ENCODE measurements around the gene FSTL4.

The FSTL4 gene

DNA sequence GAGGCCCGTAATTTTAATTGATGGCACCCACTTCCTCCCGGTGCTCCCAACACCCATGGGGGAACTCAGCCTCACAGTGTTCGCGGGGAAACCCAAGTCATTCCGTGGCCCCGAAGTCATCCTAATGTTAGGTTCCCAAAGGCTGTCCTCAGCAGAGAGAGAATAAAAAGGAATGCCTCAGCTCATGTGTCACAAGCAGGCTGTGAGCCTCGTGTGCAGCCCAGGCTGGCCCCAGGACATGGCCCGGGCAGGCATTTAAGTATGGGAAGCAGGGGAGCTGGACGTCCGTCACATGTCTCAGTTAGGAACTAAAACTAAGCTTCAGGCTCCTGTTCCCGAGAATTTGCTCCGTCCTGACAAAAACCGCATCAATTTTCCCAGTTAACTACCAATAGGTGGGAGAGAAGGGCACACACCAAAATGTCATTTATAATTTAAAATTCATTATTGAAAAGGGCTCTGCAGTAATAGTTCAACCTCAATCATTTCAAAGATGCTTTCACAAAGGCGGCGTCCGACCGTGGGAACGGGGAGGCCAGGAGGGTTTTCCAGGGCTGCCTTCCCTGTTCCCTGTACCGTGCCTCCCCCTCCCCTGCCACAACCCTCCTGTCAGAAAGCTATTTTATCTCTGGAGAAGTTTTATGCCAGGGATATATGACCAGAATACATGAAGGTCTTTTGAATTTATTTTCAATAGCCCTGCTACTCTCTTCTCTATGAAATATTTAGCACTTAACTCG lies 137.3 kb downstream of the FSTL4 start:
- no peak for DNase-seq

DNA sequence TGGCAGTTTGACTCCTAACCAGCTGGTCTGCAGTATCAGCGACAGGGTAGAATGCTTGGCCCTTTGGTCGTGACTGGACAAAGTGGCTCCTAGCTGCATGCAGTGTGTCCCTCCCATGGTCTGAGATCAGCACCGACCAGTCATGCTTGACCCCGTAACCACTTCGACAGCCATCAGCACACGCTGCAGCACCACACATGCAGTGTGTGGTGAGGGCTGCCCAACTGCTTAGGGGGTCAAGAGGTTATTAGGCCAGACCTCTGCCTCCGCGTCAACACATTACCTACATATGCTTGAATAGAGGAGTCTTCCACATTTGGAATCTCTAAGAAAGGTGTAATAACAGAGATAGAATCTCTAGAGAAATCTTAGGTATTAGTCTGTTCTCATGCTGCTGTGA lies 139.1 kb downstream of the FSTL4 start:
- DNase-seq = no peak

DNA sequence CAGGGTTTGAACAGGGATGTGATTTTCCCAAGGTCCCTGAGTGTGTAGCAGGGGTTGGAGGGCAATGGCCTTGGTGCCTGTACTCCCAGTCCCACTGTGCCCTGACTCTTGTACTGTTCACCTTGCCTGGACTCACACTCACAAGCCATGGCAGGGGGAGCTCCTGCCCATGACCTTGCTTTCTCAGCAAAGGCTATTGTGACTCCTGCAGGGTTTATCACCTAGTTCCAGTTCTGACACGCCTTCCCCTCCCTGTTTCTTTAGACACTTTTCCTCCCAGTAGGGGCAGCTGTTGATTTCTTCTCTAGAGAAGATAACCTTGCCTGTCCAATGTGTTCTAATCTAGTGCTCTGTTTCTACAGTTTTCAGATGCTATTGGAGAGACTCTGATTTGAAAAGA lies 139.5 kb downstream of the FSTL4 start:
- no peak for DNase-seq

DNA sequence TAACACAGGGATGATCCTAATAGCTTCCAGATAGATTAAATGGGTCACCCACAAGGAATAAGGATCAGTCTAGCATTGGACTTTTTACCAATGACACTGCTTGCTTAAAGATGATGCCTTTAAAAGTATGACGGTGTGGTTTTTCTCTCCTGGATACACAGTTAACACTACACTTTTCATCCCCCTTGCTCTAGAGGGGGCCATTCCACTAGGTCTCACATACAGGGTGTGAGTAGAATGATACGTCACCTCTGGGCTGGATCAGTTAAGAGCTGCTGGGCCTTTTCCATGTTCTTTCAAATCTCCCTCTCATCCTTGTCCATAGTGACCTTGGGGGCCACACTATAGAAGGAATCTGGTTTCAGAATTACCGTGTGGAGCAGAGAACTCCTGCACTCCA lies 140.6 kb downstream of the FSTL4 start:
- no peak for DNase-seq

DNA sequence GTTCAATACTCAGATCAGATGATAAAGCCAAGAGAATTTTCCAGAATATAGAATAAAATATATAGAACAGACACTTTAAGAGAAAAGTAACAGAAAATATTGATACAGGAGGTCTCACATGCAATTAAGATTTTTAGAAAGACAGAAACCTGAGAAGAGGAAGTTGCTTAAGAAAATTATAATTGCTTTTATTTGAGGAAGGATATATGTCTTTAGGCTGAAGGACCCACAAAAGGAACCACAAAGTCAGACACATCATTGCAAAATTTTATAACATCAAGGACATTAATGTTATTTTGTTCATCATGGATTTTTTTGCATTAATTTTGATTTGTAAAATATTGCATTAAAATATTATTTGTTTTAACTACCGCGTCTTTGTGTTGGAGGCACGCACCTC lies 141.5 kb downstream of the FSTL4 start:
- no peak for DNase-seq

DNA sequence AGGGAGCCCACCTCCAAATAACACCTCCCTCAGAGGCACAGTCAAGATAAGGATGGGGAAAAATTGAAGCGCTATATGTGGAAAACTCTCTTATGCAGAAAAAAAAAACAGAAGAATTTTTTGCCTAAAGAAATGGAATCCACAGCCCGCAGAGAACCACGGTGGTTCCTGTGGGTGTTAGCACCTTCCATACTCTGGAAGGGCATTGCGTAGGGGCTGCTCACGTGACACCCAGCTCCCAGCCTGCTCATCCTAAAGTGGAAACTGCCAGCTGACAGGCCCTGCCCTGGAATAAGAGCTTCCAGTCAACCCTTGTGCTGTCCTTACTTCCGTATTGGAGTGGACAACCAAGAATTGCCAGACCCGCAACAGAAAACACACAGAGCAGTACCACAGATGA lies 142.5 kb downstream of the FSTL4 start:
- no peak for DNase-seq

DNA sequence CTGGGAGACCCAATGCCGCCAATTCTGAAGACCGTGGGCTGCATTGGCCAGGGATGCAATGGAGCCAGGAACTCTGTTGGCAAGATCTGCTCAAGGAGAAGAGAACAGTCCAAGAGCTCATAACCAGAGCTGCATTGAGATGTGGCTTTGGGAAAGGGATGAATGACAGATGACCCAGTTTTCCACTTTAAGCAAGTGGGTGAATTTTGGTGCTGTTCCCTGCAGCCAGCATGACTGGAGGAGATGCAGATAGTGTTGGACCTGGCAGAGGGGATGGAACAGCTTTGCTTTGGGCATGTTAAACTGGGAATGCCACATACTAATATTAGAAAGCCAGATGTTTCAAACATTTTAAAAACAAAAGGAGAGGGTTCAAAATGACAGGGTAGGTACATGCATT lies 143.1 kb downstream of the FSTL4 start:
- DNase-seq = no peak

DNA sequence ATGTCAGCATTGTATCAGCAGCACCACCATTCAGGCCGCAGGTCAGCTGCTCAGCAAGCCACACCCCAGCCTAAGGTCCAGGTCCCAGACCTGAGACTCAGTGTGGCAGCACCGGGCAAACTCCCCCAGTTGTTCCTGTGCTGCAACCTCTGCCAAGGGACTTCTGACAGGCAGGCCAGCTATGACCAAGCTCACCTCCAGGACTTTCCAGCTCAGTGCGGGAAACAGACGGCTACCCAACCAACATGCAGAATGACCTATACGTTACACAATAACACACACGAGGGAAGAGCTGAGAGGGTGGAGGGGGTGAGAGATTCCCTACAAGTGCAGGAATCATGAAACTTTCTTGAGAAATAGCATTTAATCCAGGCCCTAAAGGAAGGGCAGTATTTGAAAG lies 143.7 kb downstream of the FSTL4 start:
- no peak for DNase-seq

DNA sequence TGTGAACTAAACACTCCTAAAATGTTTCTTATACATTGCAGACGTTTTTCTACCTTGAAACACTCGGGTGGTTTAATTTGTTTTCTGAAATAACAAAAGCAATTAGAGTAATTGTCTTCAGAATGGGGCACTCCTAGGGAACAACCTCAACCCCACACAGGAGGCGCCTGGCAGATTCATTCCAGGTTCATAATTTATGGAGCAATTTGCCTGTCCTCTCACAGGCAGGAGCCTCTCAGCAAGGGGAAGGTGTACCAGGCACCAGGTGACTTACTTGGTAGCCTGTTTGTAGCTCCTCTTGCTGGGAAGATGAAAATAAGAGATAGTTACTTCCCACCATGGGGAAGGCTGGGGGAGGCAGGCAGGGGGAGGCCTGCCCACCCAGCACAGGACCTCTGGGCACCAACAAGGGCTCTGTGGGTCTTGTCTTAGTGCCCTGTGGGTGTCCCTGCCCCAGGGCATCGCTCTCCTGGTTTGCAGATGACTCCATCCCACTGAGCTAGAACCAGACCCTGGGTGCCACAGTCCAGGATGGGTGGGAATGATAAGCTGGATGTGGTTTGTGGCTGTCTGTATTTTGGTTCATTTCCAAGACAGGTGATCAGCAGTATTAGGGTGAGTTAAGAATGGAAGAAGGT lies 144.4 kb downstream of the FSTL4 start:
- DNase-seq = no peak

DNA sequence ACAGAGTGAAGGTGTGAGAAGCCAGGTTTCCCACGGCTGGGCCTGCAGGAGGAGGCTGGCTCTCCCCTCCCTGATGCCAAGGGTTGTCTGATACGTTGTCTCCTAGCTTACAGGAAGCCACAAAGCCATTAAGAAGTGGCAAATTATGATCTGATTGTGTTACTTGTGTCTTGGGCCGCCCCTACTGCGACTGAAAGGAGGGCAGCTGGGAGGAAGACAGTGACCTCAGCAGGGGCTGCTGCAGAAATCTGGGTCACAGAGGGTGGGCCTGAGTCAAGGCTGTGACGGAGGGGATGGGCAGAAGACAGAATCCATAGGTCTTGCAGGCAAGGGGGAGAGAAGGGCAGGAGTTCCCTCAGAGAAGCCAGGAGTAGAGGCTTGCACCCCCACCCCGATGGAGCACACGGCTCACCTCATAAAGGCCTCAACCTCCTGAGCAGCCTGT lies 145.0 kb downstream of the FSTL4 start:
- peak; percentile 5 to 45 for DNase-seq

DNA sequence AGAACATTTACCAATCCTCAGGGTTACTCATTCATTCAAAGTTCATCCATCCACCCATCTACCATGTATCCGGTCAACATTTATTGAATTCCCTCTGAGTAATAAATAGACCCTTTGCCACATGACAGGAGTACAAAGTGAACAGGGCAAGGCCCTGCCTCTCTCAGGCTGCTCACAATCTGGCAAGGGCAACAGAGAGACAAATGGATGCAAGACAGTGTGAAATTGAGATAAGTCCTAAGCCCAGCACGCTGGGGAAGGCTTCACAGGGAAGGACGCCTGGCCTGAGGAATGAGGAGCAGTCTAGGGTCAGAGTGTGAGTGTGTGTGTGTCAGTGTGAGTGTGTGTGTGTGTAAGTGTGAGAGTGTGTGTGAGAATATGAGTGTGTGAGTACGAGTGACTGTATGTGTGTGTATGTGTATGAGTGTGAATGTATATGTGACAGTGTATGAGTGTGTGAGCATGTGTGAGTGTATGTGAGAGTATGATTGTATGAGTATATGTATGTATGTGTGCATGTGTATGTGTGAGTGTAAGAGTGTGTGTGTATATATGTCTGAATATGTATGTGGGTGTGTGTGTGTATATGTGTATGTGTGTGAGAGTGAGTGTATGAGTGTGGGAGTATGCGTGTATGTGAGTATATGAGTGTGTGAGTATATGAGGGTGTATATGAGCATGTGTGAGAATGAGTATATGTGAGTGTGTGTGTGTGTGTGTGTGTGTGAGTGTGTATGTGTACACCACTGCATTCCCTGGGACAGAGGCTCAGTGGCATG lies 145.6 kb downstream of the FSTL4 start:
- no peak for DNase-seq

DNA sequence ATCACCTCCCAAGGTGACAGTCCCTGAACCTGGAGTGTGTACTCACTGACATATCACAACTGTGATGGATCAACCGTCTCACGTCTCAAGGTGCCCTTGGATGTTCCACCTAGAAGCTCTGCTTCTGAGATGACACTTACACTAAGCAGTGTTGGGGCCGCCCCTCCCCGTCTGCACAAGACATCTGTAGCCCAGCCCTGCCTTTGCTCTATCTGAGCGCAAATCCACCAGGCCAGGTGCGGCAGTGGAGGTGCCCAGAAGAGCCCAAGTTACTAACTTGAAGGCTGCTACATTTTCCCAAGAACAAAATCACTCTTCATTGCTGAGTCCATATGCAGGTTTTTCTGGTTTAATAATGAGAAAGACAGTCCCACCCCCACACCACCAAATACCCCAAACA lies 148.3 kb downstream of the FSTL4 start:
- DNase-seq = no peak

DNA sequence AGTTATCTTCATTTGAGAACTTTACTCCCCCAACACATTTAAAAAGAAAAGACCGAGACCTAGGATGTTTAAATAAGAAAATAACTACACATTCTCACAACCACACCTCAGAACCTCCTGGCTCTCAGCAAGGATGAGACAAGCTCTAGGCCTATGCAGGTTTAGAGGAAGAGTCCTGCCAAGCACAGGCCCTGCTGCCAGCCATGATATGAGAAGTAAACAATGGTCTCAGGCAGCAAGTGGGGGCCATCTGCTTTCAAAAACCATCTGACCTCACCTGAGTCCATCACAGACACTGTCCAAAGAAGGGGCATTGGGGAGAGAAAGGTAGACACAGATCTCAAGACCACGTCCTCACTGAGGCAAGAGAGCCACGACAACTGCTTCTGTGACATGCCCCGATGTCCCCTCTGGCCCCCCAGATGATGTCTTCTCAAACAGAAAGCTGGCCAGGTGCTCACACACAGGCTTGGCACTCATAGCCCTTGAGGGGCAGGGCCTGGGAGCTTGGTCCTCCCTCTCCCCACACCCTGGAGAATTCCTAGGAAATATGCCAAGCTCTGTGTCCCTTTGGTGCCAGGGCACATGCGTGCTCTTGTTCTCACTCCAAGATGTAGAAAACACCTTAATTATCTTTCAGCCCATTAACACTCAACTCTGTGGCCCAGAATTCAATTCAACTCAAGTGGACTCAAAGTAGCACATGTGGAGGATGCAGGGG lies 150.4 kb downstream of the FSTL4 start:
- DNase-seq = no peak

DNA sequence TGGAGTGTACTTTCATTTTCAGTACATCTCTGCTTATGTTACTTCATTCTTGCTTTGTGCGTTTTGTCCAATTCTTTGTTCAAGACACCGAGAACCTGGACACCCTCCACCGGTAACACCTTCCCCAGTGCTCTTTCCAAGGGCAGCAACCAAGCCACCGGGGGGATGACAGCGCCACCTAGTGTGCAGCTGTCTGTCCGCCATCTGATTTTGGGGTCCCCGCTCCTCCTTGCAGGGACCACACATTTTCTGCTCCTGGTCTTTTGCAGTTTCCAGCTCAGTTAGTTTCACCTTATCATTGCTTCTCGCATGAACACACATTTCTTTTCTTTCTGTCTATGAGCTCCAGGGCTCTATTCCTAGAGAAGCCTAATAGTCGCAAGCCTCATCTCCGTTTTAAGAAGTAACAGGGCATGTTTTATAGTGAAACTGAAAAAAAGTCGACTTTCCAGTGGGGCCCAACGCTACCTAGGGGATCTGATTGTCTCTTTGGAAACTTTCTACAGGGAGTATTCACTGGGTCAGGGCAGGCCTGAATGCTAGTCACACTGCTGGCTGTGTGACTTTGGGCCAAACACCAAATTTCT lies 152.1 kb downstream of the FSTL4 start:
- DNase-seq = no peak

DNA sequence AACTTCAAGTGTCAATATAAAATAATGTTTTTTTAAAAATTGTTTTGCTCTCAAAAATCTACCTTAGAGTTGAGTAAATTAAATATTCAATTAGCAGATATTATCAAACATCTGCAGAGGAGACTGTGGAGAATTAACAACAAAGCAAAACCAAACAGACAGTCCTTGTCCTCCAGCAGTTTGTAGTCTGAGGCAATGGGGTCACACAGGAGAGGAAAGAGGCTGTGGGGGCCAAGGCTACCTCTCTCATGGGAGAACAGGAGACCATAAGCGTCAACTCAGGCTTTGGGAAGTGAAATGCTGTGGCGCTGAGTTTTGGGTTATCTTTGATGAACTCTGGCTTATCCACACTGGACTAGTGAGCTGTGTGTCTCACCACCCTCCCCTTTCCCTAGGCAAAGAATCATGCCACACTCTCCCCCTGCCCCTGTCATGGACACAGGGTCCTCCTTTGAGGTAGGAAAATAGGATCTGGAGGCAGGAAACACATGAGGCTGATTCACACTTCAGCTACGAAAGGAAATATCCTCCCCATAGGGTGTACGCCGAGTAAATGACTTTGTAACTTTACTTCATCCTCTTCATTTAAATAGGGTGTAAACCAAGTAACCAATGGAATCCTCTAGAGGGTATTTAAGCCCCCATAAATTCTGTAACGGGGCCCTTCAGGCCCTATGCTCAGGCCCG lies 152.7 kb downstream of the FSTL4 start:
- DNase-seq = no peak

DNA sequence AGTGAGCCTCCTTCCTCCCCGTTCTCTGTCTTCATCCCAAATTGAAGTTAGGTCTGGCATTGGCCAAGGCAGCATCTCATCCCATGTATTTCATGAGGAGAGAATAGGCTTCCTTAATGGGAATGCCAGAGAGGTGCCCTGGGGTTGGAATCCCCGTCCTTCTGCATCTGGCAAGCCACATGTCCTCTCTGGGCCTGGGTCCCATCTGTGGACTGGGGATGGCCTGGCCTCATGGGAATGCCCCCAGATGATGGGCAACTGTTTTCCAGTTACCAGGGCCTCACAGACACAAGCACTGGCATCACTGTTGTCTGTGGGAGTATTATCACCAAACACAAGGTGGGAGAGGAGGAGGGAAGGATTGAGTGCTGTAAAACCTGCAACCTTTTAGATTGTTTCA lies 153.9 kb downstream of the FSTL4 start:
- DNase-seq = no peak

DNA sequence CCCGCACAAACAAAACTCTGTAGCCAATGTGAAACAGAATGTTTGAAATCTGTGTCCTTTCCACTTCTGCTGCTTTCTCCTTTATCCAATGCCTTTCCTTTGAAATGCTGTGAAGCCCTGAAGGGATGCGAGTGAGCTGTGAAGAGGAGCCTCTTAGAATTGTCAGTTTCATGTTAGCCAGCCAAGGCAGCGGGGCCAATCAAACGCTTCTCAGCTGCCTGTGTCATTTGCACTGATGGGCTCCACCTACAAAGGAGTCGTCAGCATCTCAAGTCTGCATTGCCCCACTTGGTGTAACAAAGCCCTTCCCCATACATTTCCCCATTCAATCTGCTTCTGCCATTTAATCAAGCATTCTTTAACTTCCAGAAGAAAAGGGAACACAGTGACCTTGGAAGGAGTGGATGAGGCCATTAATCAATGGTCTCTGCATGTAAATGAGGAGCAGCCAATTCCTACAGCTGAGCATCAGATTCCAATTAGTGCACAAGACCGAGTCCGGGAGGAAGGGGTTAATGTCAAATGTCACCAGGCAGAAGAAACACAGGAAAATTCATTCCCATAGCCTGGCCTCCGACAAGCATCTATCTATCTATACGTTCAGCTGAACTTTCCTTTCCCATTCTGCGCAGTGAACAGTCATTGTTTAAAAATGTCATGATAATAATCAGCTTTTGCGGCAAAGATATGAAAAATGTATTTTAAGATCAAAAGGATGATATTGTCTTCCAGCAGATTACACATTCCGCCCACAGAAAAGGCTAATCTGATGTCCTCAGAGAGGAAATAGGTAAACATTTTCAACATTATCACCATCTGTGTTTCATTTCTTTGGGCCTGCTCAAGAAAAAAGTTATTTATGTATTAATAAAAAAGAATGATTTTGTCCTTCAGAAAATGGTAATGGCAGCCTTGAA lies 154.6 kb downstream of the FSTL4 start:
- no peak for DNase-seq

DNA sequence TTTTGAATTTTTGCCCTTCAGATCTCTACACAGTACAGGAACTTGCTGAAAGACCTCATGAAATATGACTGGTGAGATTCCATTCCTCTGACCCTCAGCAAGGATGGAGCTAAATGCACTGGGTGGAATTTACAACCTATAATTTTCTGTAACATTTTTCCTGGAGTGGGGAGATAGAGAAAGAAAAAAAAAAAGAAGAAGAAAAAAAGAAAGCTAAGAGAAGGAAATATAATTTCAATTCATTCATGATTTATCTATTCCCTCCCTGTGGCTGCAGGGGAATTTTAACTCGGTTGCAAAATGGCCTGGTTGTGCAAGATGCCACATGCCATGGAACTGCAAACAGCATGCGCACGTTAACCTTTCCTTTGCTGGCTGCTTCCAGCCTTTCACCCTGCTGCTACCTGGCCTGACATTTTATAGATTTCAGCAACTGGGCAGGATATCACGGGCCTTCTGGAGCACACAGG lies 155.4 kb downstream of the FSTL4 start:
- no peak for DNase-seq

DNA sequence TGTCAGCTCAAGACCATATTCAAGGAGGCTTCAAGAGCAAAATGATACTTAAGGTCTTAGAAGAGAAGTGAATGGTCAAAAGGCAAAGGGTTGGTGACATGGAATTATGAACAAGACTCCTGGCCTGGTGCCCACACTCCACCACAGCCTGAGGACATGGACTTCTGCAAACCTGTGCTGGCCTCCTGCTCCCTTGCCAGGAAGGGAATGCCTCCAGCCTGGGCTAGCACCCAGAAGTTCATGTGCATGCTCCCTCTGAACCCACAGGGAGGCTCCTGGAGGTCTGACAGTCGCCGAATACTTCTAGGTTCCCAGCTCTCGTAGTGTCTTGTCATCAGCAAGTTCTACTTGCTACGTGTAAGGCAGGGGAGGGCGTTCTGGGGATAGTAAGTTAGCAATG lies 156.7 kb downstream of the FSTL4 start:
- no peak for DNase-seq

DNA sequence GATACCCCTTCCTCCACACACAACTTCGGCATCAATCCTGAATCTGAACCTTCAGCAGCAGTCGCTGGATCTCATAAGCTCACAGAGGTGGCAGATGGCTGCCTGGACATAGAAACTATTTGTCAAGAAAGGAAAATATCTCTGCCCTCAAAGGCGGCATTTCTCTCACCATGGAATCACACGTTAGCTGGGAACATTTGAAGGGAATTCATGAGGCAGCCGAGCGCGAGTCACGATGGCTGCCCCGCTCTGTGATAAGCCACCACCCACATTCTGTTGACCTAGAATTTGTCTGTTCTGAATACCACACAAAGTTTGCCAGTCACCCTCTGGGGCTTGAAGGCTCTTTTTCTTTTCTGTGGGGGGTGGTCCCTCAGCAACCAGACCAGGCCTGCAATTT lies 157.9 kb downstream of the FSTL4 start:
- no peak for DNase-seq

DNA sequence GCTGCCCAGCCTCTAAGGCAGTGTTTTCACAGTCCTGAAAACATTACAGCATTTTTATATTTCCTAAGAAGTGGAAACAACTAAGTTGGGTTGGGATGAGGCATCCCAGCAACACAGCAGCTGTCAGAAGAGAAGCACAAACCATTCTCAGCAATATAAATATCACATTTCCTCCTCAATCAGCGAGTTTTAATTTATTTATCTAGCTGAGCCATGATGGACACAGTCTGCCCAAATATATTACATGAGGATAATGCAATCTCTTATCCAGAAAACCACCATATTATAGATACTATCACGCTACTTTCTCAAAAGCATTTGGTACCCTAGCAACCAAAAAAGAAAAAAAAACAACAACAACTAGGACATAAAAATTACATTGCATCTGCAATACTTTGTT lies 158.5 kb downstream of the FSTL4 start:
- no peak for DNase-seq
